ENCODE measurements around the gene ISCA1. TPM values are rescaled to one million over a fixed set of nuclear protein-coding genes. Genes with fewer than 3 reads are reported as not detected.
A peak's percentile ranks its signal among the peaks of the same experiment; 100 is the strongest.

The ISCA1 gene
- polyA plus RNA-seq, 1 donor from 2014 or later, result 141 TPM

- Histone ChIP-seq H3K9me3 (ENCODE audit: low read length) (no peaks in the 10 kb centered on the region), H3K9me2 (ENCODE audit: insufficient read depth, low read length) (no peaks in the 10 kb centered on the region), H3K27ac (ENCODE audit: low read length) (no peak within 1 kb of the TSS), H3K9ac (ENCODE audit: low read length) (no peak within 1 kb of the TSS), H3F3A (ENCODE audit: insufficient read depth, low read length, poor library complexity, severe bottlenecking) (no peaks in the 10 kb centered on the region), H2AFZ (ENCODE audit: low read depth, low read length) (no peak within 1 kb of the TSS), H4K20me1 (ENCODE audit: insufficient read depth) (no peaks in the 10 kb centered on the region), H3K4me2 (ENCODE audit: low read length) (no peak within 1 kb of the TSS), H3K79me2 (replicated peaks; ENCODE audit: insufficient read depth, low read length) (no peaks in the 10 kb centered on the region), H3K4me3 (ENCODE audit: low read length) (no peak within 1 kb of the TSS), H3K36me3 (ENCODE audit: insufficient read depth, low read length) (no peaks in the 10 kb centered on the region), H3K27me3 (ENCODE audit: insufficient read depth, low read depth, low read length) (no peaks in the 10 kb centered on the region)
- TF ChIP-seq SMC3 (conservative IDR thresholded peaks at IDR 0.05; ENCODE audit: poor library complexity), result no peak
- TF ChIP-seq EZH2 (IDR thresholded peaks at IDR 0.05; ENCODE audit: borderline replicate concordance, insufficient read depth, low read length, poor library complexity, severe bottlenecking), result no peak
- no peak for TF ChIP-seq EP300 (conservative IDR thresholded peaks at IDR 0.05; ENCODE audit: poor library complexity, severe bottlenecking)
- TF ChIP-seq, protein P1, sequence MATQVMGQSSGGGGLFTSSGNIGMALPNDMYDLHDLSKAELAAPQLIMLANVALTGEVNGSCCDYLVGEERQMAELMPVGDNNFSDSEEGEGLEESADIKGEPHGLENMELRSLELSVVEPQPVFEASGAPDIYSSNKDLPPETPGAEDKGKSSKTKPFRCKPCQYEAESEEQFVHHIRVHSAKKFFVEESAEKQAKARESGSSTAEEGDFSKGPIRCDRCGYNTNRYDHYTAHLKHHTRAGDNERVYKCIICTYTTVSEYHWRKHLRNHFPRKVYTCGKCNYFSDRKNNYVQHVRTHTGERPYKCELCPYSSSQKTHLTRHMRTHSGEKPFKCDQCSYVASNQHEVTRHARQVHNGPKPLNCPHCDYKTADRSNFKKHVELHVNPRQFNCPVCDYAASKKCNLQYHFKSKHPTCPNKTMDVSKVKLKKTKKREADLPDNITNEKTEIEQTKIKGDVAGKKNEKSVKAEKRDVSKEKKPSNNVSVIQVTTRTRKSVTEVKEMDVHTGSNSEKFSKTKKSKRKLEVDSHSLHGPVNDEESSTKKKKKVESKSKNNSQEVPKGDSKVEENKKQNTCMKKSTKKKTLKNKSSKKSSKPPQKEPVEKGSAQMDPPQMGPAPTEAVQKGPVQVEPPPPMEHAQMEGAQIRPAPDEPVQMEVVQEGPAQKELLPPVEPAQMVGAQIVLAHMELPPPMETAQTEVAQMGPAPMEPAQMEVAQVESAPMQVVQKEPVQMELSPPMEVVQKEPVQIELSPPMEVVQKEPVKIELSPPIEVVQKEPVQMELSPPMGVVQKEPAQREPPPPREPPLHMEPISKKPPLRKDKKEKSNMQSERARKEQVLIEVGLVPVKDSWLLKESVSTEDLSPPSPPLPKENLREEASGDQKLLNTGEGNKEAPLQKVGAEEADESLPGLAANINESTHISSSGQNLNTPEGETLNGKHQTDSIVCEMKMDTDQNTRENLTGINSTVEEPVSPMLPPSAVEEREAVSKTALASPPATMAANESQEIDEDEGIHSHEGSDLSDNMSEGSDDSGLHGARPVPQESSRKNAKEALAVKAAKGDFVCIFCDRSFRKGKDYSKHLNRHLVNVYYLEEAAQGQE (IDR thresholded peaks at IDR 0.05; ENCODE audit: borderline replicate concordance), result no peak
- no peak for TF ChIP-seq POLR2AphosphoS5 (IDR thresholded peaks at IDR 0.05)
- TF ChIP-seq TAF1 (IDR thresholded peaks at IDR 0.05; ENCODE audit: low read depth), result no peak
- no peak for TF ChIP-seq MXI1 (conservative IDR thresholded peaks at IDR 0.05; ENCODE audit: poor library complexity, severe bottlenecking)
- TF ChIP-seq CTCF (IDR thresholded peaks at IDR 0.05; ENCODE audit: poor library complexity, severe bottlenecking), result no peak
- TF ChIP-seq RAD21 (conservative IDR thresholded peaks at IDR 0.05), result no peak
These were observed 22.8 kb downstream of the ISCA1 start, which contains the start of gene C9orf153 for GRCh38 chr9:86259557-86259956. TSS of gene C9orf153 (minus strand) at chr9:86259657. CDS start at chr9:86229603, 30,054 bp downstream.

- TF ChIP-seq, protein P1 (IDR thresholded peaks at IDR 0.05; ENCODE audit: borderline replicate concordance), result no peak
- TF ChIP-seq RAD21 (conservative IDR thresholded peaks at IDR 0.05), result no peak
- TF ChIP-seq EZH2 (IDR thresholded peaks at IDR 0.05; ENCODE audit: borderline replicate concordance, insufficient read depth, low read length, poor library complexity, severe bottlenecking), result no peak
- TF ChIP-seq EP300 (conservative IDR thresholded peaks at IDR 0.05; ENCODE audit: poor library complexity, severe bottlenecking), result peak; percentile 95
- TF ChIP-seq POLR2AphosphoS5 (IDR thresholded peaks at IDR 0.05), result peak; percentile 84
- no peaks in the 10 kb centered on the region for H3K79me2 ChIP-seq (replicated peaks; ENCODE audit: insufficient read depth, low read length)
- H4K20me1 ChIP-seq (ENCODE audit: insufficient read depth), result no peaks in the 10 kb centered on the region
- H2AFZ ChIP-seq (ENCODE audit: low read depth, low read length), result no peak overlapping the region
- H3K9me2 ChIP-seq (ENCODE audit: insufficient read depth, low read length), result no peaks in the 10 kb centered on the region
- H3F3A ChIP-seq (ENCODE audit: insufficient read depth, low read length, poor library complexity, severe bottlenecking), result no peaks in the 10 kb centered on the region
- H3K27ac ChIP-seq (ENCODE audit: low read length), result no peak overlapping the region
- no peaks in the 10 kb centered on the region for H3K27me3 ChIP-seq (ENCODE audit: insufficient read depth, low read depth, low read length)
- no peak overlapping the region for H3K9ac ChIP-seq (ENCODE audit: low read length)
- no peaks in the 10 kb centered on the region for H3K9me3 ChIP-seq (ENCODE audit: low read length)
- no peaks in the 10 kb centered on the region for H3K36me3 ChIP-seq (ENCODE audit: insufficient read depth, low read length)
- H3K4me3 ChIP-seq (ENCODE audit: low read length), result no peak overlapping the region
- no peak overlapping the region for H3K4me2 ChIP-seq (ENCODE audit: low read length)
These were observed 24.9 kb downstream of the ISCA1 start for GRCh38 chr9:86257391-86257790.

Data from neural cell (in vitro differentiated cells).